IMR-90 (cell line): ENCODE results near the gene HSD17B4. TPM values are rescaled to one million over a fixed set of nuclear protein-coding genes. Genes with fewer than 3 reads are reported as not detected.

Experiments used
- ATAC-seq: fragments of 200-7000 bp; cut with Tn5 transposase; 2 replicates; pipeline ENCODE4 v1.9.1; 2020; ENCODE audit warnings: low read depth, mild to moderate bottlenecking, moderate library complexity
- BruUV-seq: library from RNA; stranded (reverse); fragments of 400-500 nt; replicated peaks from 2 replicates; lab custom pipeline; 2021; lab: Mats Ljungman, UMichigan
- CTCF ChIA-PET: fragments of 300-600 bp; formaldehyde crosslinking; extraction: SDS; loops from one replicate; lab custom pipeline; 2021; ENCODE audit warnings: antibody characterized with exemption; lab: Yijun Ruan, JAX
- POLR2A ChIA-PET: fragments of 300-600 bp; sonication (Branson Sonifier 250); formaldehyde crosslinking; loops from one replicate; lab custom pipeline; 2022; ENCODE audit warnings: antibody characterized with exemption; ENCODE audit not compliant: unreplicated experiment; lab: Charles Lee
- DNase-seq: peaks from one replicate; pipeline ENCODE4 v3.0.0; 2013
- H2AFZ ChIP-seq: replicated peaks from 2 replicates; pipeline ENCODE3; 2013; ENCODE audit warnings: low read length, mild to moderate bottlenecking; ENCODE audit not compliant: poor library complexity
- H2AK5ac ChIP-seq: 2 replicates; pipeline ENCODE4 v1.6.1; 2013; ENCODE audit warnings: low read depth, low read length, inconsistent platforms
- H2AK9ac ChIP-seq: replicated peaks from 2 replicates; pipeline ENCODE3; 2013; ENCODE audit warnings: mild to moderate bottlenecking, low read depth, low read length, moderate library complexity; ENCODE audit not compliant: poor library complexity
- H2BK120ac ChIP-seq: 2 replicates; pipeline ENCODE4 v1.6.1; 2013; ENCODE audit warnings: low read depth, low read length, inconsistent platforms
- H2BK15ac ChIP-seq: 3 replicates; pipeline ENCODE4 v1.6.1; 2013; ENCODE audit warnings: low read depth, low read length, inconsistent platforms
- H2BK20ac ChIP-seq: 2 replicates; pipeline ENCODE4 v1.6.1; 2013; ENCODE audit warnings: low read depth, mild to moderate bottlenecking, inconsistent platforms, low read length, moderate library complexity
- H2BK5ac ChIP-seq: 2 replicates; pipeline ENCODE4 v1.6.1; 2013; ENCODE audit warnings: mild to moderate bottlenecking, low read depth, low read length, inconsistent platforms; ENCODE audit not compliant: poor library complexity, severe bottlenecking
- H3K14ac ChIP-seq: replicated peaks from 2 replicates; pipeline ENCODE4 v1.6.1; 2013; ENCODE audit warnings: low read depth, low read length, inconsistent platforms
- H3K18ac ChIP-seq: 2 replicates; pipeline ENCODE4 v1.6.1; 2013; ENCODE audit warnings: low read depth, low read length, control low read depth
- H3K23ac ChIP-seq: 2 replicates; pipeline ENCODE4 v1.6.1; 2013; ENCODE audit warnings: low read depth, low read length, inconsistent platforms
- H3K27ac ChIP-seq: 2 replicates; pipeline ENCODE4 v1.5.1; 2013; ENCODE audit warnings: mild to moderate bottlenecking, control low read depth, low read length; ENCODE audit not compliant: insufficient read depth
- H3K27me3 ChIP-seq: 2 replicates; pipeline ENCODE4 v1.6.1; 2013; ENCODE audit warnings: low read length; ENCODE audit not compliant: control insufficient read depth, insufficient read depth
- H3K36me3 ChIP-seq: 2 replicates; pipeline ENCODE4 v1.6.1; 2013; ENCODE audit warnings: low read length, mixed read lengths; ENCODE audit not compliant: control insufficient read depth, insufficient read depth
- H3K4ac ChIP-seq: 2 replicates; pipeline ENCODE4 v1.6.1; 2013; ENCODE audit warnings: low read depth, low read length, inconsistent platforms
- H3K4me1 ChIP-seq: 2 replicates; pipeline ENCODE4 v1.6.1; 2013; ENCODE audit warnings: low read length, mixed read lengths; ENCODE audit not compliant: control insufficient read depth, insufficient read depth
- H3K4me2 ChIP-seq: 2 replicates; pipeline ENCODE4 v1.6.1; 2013; ENCODE audit warnings: low read depth, mild to moderate bottlenecking, control low read depth, low read length, moderate library complexity
- H3K4me3 ChIP-seq: 2 replicates; pipeline ENCODE4 v1.5.1; 2013; ENCODE audit warnings: low read depth, mild to moderate bottlenecking, control low read depth, low read length, moderate library complexity; ENCODE audit not compliant: insufficient read depth
- H3K56ac ChIP-seq: 2 replicates; pipeline ENCODE4 v1.6.1; 2013; ENCODE audit warnings: low read length, inconsistent platforms; ENCODE audit not compliant: insufficient read depth; ENCODE audit errors: extremely low read depth
- H3K79me1 ChIP-seq, 2 experiments: 2 replicates each; pipeline ENCODE4 v1.6.1; 2013; ENCODE audit warnings: low read length in 2 of 2, inconsistent platforms in 1 of 2, low read depth in 1 of 2
- H3K9ac ChIP-seq: 2 replicates; pipeline ENCODE4 v1.6.1; 2013; ENCODE audit warnings: low read depth, low read length, control low read depth
- H3K9me1 ChIP-seq: 2 replicates; pipeline ENCODE4 v1.6.1; 2013; ENCODE audit warnings: low read length, inconsistent platforms; ENCODE audit not compliant: insufficient read depth
- H3K9me3 ChIP-seq: 2 replicates; pipeline ENCODE4 v1.6.1; 2013; ENCODE audit warnings: low read length; ENCODE audit not compliant: control insufficient read depth, insufficient read depth
- H4K20me1 ChIP-seq: 2 replicates; pipeline ENCODE4 v1.6.1; 2013; ENCODE audit warnings: low read length, inconsistent platforms; ENCODE audit not compliant: insufficient read depth
- H4K5ac ChIP-seq: 2 replicates; pipeline ENCODE4 v1.6.1; 2013; ENCODE audit warnings: mild to moderate bottlenecking, low read depth, low read length, control low read depth
- H4K8ac ChIP-seq, 2 experiments: 2 replicates each; pipeline ENCODE4 v1.6.1; 2013; ENCODE audit warnings: low read depth in 2 of 2, low read length in 2 of 2, control low read depth in 1 of 2, inconsistent platforms in 1 of 2
- H4K91ac ChIP-seq: 2 replicates; pipeline ENCODE4 v1.6.1; 2013; ENCODE audit warnings: low read depth, low read length, inconsistent platforms; ENCODE audit not compliant: insufficient read depth
- NFE2L2 ChIP-seq: fragments of 150-350 bp; IDR thresholded peaks from 2 replicates; pipeline ENCODE4 v1.6.1; 2016; ENCODE audit warnings: low read depth, mild to moderate bottlenecking, low read length
- POLR2A ChIP-seq: IDR thresholded peaks from 2 replicates; pipeline ENCODE4 v1.6.1; 2012; ENCODE audit warnings: mild to moderate bottlenecking, low read depth, low read length
- RAD21 ChIP-seq: IDR thresholded peaks from 2 replicates; pipeline ENCODE4 v1.6.1; 2012; ENCODE audit warnings: low read length, improper control_type of control experiment
- RCOR1 ChIP-seq: IDR thresholded peaks from 2 replicates; pipeline ENCODE4 v1.6.1; 2012; ENCODE audit warnings: mild to moderate bottlenecking, low read length, improper control_type of control experiment; ENCODE audit not compliant: insufficient replicate concordance
- WGBS, 2 experiments: methylation state at CpG; one replicate each; pipeline versions ENCODE4 v1.1.5 to v1.1.7; 2013; ENCODE audit warnings: missing lambda C conversion rate in 2 of 2; ENCODE audit not compliant: insufficient read length in 1 of 2; ENCODE audit errors: extremely low coverage in 2 of 2; 5-methylcytosine and 5-hydroxymethylcytosine counted together
- dilution Hi-C: fragments of 300-500 bp; cut with HindIII; formaldehyde crosslinking; loops from one replicate; pipeline ENCODE4 v1.14.3; 2018; ENCODE audit warnings: low sequenced_read_pairs; ENCODE audit not compliant: unreplicated experiment
- in situ Hi-C: fragments of 300-500 bp; cut with MboI; formaldehyde crosslinking; loops from 3 replicates; pipeline ENCODE4 v1.14.3; 2019; ENCODE audit warnings: low sequenced_read_pairs, inconsistent platforms, mixed read lengths
- intact Hi-C: fragments of 100-400 bp; cut with micrococcal nuclease; formaldehyde crosslinking; loops from 2 replicates; pipeline ENCODE4 v1.10.0; 2022
- polyA plus RNA-seq, 3 experiments: library from polyadenylated mRNA; depleted of rRNA; stranded (reverse); fragments of >200 nt; gene quantifications; 2 replicates each; pipeline ENCODE4 v1.2.3, GENCODE V29; 2012; ENCODE audit warnings: low replicate concordance in 1 of 3
- total RNA-seq: library from RNA; depleted of rRNA; stranded (reverse); fragments of >200 nt; gene quantifications from 2 replicates; pipeline ENCODE4 v1.2.3, GENCODE V29; 2012
- TF ChIP-seq, protein P1 (sequence below): conservative IDR thresholded peaks from 2 replicates; pipeline ENCODE4 v1.5.1; 2012; ENCODE audit warnings: mild to moderate bottlenecking, low read depth, low read length, improper control_type of control experiment

Gene HSD17B4
- total and polyA plus RNA-seq, 2 of the 4 experiments (the other 2 are of a cell fraction): 95.1 to 154 TPM

DNA sequence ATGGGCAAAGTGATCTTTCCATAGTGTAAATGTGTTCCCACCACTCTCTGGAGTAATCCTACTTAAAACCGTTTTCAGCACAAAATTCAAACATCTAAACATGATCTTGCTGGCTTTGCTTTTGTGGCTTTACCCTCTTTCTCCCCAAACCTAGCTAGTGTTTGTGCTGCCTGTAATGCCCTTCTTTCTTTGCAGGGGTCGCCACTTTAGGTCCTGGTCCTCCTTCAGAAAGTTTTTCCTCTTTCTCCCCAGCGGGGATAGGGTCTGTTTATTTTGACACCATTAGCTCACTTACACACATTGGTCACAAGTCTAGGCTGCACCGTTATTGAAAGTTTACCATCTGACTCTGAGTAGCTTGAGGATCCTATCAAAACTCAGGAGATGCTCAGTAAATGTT, 736 bp upstream of the HSD17B4 start:
- POLR2A ChIA-PET: no interaction called here
- Histone ChIP-seq H3K36me3 (no peaks in the 10 kb centered on the region), H2AK9ac (no peak overlapping the region), H4K20me1 (no peaks in the 10 kb centered on the region), H3K27me3 (peaks cover 2% of the 10 kb centered on the region; the same call in 1 of the 2 replicates), H3K9ac (no peak overlapping the region), H3K27ac (no peak overlapping the region), H2BK120ac (no peak overlapping the region), H3K9me3 (peaks cover 3% of the 10 kb centered on the region; the same call in 1 of the 2 replicates), H3K14ac (no peak overlapping the region), H2BK20ac (no peak overlapping the region), H3K18ac (no peak overlapping the region), H4K5ac (no peak overlapping the region), H3K23ac (no peak overlapping the region), H3K4me1 (no peaks in the 10 kb centered on the region), H2AFZ (no peak overlapping the region), H4K91ac (no peak overlapping the region), H4K8ac (0 out of 4 replicates have a peak overlapping the region, but pooled peaks of 1 of the 2 experiments have one; percentile 18), H2AK5ac (no peak overlapping the region), H3K4me3 (no peak overlapping the region), H3K4me2 (no peak overlapping the region), H2BK15ac (no peak overlapping the region), H3K4ac (no peak overlapping the region), H3K56ac (no peak overlapping the region), H2BK5ac (no peak overlapping the region), H3K79me1 (peaks cover 9 to 22% of the 10 kb centered on the region in 2 experiments; a peak in 3 of 4 replicates), H3K9me1 (no peaks in the 10 kb centered on the region)
- BruUV-seq: no TSS peak
- no CpG with 5 or more reads among the region's 4 CpGs for WGBS, 2 experiments
- no peak for ATAC-seq
- intact Hi-C loops: no loop called here
- CTCF ChIA-PET: no interaction called here
- TF ChIP-seq RCOR1 (no peak), NFE2L2 (no peak), POLR2A (no peak), RAD21 (no peak)
- TF ChIP-seq, protein P1, sequence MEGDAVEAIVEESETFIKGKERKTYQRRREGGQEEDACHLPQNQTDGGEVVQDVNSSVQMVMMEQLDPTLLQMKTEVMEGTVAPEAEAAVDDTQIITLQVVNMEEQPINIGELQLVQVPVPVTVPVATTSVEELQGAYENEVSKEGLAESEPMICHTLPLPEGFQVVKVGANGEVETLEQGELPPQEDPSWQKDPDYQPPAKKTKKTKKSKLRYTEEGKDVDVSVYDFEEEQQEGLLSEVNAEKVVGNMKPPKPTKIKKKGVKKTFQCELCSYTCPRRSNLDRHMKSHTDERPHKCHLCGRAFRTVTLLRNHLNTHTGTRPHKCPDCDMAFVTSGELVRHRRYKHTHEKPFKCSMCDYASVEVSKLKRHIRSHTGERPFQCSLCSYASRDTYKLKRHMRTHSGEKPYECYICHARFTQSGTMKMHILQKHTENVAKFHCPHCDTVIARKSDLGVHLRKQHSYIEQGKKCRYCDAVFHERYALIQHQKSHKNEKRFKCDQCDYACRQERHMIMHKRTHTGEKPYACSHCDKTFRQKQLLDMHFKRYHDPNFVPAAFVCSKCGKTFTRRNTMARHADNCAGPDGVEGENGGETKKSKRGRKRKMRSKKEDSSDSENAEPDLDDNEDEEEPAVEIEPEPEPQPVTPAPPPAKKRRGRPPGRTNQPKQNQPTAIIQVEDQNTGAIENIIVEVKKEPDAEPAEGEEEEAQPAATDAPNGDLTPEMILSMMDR: no peak
- dilution Hi-C loops: no loop called here
- DNase-seq: no peak
- in situ Hi-C loops: no loop called here
